DMS 273 (cell line): Measurements from ENCODE around the gene PSEN1.
A peak's percentile ranks its signal among the peaks of the same experiment; 100 is the strongest.

Source experiments
- DNase-seq: peaks from one replicate; lab custom pipeline; 2025; ENCODE audit not compliant: unreplicated experiment; lab: John Stamatoyannopoulos, UW

The PSEN1 gene

GRCh38 chr14:73216030-73216429 is 79.7 kb downstream of the PSEN1 start:
- DNase-seq: no peak

- no peak for DNase-seq
Measured at GRCh38 chr14:73217411-73217810, 81.1 kb downstream of the PSEN1 start.

GRCh38 chr14:73220061-73220460 is 83.8 kb downstream of the PSEN1 start:
- DNase-seq: peak; percentile 32

GRCh38 chr14:73220634-73221033 is 84.3 kb downstream of the PSEN1 start:
- no peak for DNase-seq

GRCh38 chr14:73221945-73222344 is 85.6 kb downstream of the PSEN1 start:
- no peak for DNase-seq

GRCh38 chr14:73223049-73223448 is 86.7 kb downstream of the PSEN1 start:
- DNase-seq: peak; percentile 26

- DNase-seq: no peak
Measured at GRCh38 chr14:73225496-73225895, 89.2 kb downstream of the PSEN1 start.

GRCh38 chr14:73227812-73228781 is 91.8 kb downstream of the PSEN1 start:
- peak; percentile 94 for DNase-seq

GRCh38 chr14:73230051-73230450 is 93.7 kb downstream of the PSEN1 start:
- DNase-seq: no peak

- peak; percentile 49 for DNase-seq
Measured at GRCh38 chr14:73231981-73232851, 95.9 kb downstream of the PSEN1 start.

- no peak for DNase-seq
Measured at GRCh38 chr14:73232984-73233383, 96.7 kb downstream of the PSEN1 start.

GRCh38 chr14:73233564-73233963 is 97.3 kb downstream of the PSEN1 start:
- DNase-seq: no peak

GRCh38 chr14:73234029-73234428 is 97.7 kb downstream of the PSEN1 start:
- no peak for DNase-seq

- no peak for DNase-seq
Measured at GRCh38 chr14:73234586-73235394, 98.5 kb downstream of the PSEN1 start.

- peak; percentile 58 for DNase-seq
Measured at GRCh38 chr14:73235531-73236155, 99.3 kb downstream of the PSEN1 start.

- peak; percentile 37 for DNase-seq
Measured at GRCh38 chr14:73236157-73236556, 99.8 kb downstream of the PSEN1 start.

GRCh38 chr14:73236752-73237218 is 100.5 kb downstream of the PSEN1 start:
- no peak for DNase-seq

GRCh38 chr14:73237219-73237785 is 101.0 kb downstream of the PSEN1 start, which contains the start of gene PAPLN:
TSS of gene PAPLN (plus strand) at chr14:73237506. CDS start at chr14:73239779, 2,273 bp downstream.
- DNase-seq: peak; percentile 57

GRCh38 chr14:73237786-73238423 is 101.6 kb downstream of the PSEN1 start:
- peak; percentile 59 for DNase-seq
